ENCODE results near the gene PLD5.
"Not testable (repeated sequence)": the region's sequence is repeated elsewhere in the genome, so short reads cannot be mapped to it uniquely, and the experiment has no call there.

Gene PLD5

GRCh38 chr1:242100921-242101320 is 423.6 kb downstream of the PLD5 start:
- Histone ChIP-seq H3K9me3 (ENCODE audit: control insufficient read depth, insufficient read depth, low read depth, low read length) (no peaks in the 10 kb centered on the region), H3K4me3 (ENCODE audit: low read depth, low read length) (no peak overlapping the region), H3K9ac (ENCODE audit: low read length) (no peak overlapping the region), H3K36me3 (ENCODE audit: control insufficient read depth, insufficient read depth, low read length) (no peaks in the 10 kb centered on the region), H3K4me1 (ENCODE audit: control insufficient read depth, insufficient read depth, low read length) (no peaks in the 10 kb centered on the region), H3K27ac (ENCODE audit: low read depth, low read length) (no peak overlapping the region), H3K27me3 (ENCODE audit: control insufficient read depth, insufficient read depth, low read length) (no peaks in the 10 kb centered on the region)

DNA sequence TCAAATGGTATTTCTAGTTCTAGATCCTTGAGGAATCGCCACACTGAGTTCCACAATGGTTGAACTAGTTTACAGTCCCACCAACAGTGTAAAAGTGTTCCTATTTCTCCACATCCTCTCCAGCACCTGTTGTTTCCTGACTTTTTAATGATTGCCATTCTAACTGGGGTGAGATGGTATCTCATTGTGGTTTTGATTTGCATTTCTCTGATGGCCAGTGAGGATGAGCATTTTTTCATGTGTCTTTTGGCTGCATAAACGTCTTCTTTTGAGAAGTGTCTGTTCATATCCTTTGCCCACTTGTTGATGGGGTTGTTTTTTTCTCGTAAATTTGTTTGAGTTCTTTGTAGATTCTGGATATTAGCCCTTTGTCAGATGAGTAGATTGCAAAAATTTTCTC is 427.2 kb downstream of the PLD5 start:
- not testable (repeated sequence) for H3K27ac ChIP-seq (ENCODE audit: low read depth, low read length); H3K27me3 ChIP-seq (ENCODE audit: control insufficient read depth, insufficient read depth, low read length); H3K4me3 ChIP-seq (ENCODE audit: low read depth, low read length); H3K4me1 ChIP-seq (ENCODE audit: control insufficient read depth, insufficient read depth, low read length); H3K9ac ChIP-seq (ENCODE audit: low read length); H3K36me3 ChIP-seq (ENCODE audit: control insufficient read depth, insufficient read depth, low read length); H3K9me3 ChIP-seq (ENCODE audit: control insufficient read depth, insufficient read depth, low read depth, low read length)

DNA sequence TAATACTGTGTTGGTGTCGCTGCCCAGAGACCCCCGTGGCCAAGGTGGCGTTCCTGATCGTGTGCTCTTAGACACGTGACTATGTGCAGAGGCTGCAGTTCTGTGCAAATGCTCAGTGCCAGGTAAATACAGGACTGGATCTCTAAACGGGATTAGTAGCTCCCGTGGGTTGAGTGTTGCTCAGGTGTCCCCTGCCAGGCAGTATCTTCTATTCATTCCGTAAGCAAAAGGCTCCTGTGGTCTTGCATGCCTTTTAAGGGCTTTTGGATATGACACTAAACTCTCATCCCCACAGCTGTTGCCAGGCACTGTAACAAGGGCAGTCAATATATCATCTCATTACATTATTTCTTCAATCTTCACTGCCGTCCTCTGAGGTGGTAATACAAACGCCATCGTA is 431.4 kb downstream of the PLD5 start:
- H3K9ac ChIP-seq (ENCODE audit: low read length), result no peak overlapping the region
- H3K9me3 ChIP-seq (ENCODE audit: control insufficient read depth, insufficient read depth, low read depth, low read length), result no peaks in the 10 kb centered on the region
- H3K4me1 ChIP-seq (ENCODE audit: control insufficient read depth, insufficient read depth, low read length), result no peaks in the 10 kb centered on the region
- no peaks in the 10 kb centered on the region for H3K36me3 ChIP-seq (ENCODE audit: control insufficient read depth, insufficient read depth, low read length)
- H3K27ac ChIP-seq (ENCODE audit: low read depth, low read length), result no peak overlapping the region
- no peaks in the 10 kb centered on the region for H3K27me3 ChIP-seq (ENCODE audit: control insufficient read depth, insufficient read depth, low read length)
- H3K4me3 ChIP-seq (ENCODE audit: low read depth, low read length), result no peak overlapping the region

- H3K9me3 ChIP-seq (ENCODE audit: control insufficient read depth, insufficient read depth, low read depth, low read length), result no peaks in the 10 kb centered on the region
- no peaks in the 10 kb centered on the region for H3K27me3 ChIP-seq (ENCODE audit: control insufficient read depth, insufficient read depth, low read length)
Measured at GRCh38 chr1:242089911-242090310, 434.6 kb downstream of the PLD5 start.

DNA sequence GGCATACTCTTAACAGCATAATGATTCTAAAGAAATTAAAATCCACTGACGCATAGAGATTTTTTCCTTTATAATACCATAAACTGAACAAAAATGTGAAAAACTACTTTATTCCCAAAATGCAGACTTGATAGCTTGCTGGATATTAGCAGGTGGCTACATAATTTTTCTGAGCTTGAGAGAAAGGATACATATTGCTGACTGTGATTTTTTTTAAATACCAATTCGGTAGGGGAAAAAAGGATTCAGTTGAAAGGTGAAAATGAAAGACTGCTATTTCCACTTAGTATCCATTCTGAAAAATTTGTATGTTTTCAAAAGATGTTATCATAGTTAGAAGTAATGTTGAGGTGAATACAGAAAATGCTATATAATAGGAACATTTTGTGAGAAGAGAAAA is 435.6 kb downstream of the PLD5 start:
- Histone ChIP-seq H3K36me3 (ENCODE audit: control insufficient read depth, insufficient read depth, low read length) (no peaks in the 10 kb centered on the region), H3K27ac (ENCODE audit: low read depth, low read length) (no peak overlapping the region), H3K4me3 (ENCODE audit: low read depth, low read length) (no peak overlapping the region), H3K27me3 (ENCODE audit: control insufficient read depth, insufficient read depth, low read length) (no peaks in the 10 kb centered on the region), H3K9ac (ENCODE audit: low read length) (no peak overlapping the region), H3K4me1 (ENCODE audit: control insufficient read depth, insufficient read depth, low read length) (peaks cover 13% of the 10 kb centered on the region), H3K9me3 (ENCODE audit: control insufficient read depth, insufficient read depth, low read depth, low read length) (no peaks in the 10 kb centered on the region)

More at GRCh38 chr1:242089911-242090310, 434.6 kb downstream of the PLD5 start:
- H3K36me3 ChIP-seq (ENCODE audit: control insufficient read depth, insufficient read depth, low read length), result no peaks in the 10 kb centered on the region
- H3K9ac ChIP-seq (ENCODE audit: low read length), result no peak overlapping the region
- H3K4me3 ChIP-seq (ENCODE audit: low read depth, low read length), result no peak overlapping the region
- H3K4me1 ChIP-seq (ENCODE audit: control insufficient read depth, insufficient read depth, low read length), result peaks cover 13% of the 10 kb centered on the region
- H3K27ac ChIP-seq (ENCODE audit: low read depth, low read length), result no peak overlapping the region

GRCh38 chr1:242086706-242087105 is 437.8 kb downstream of the PLD5 start:
- no peak overlapping the region for H3K9ac ChIP-seq (ENCODE audit: low read length)
- no peaks in the 10 kb centered on the region for H3K36me3 ChIP-seq (ENCODE audit: control insufficient read depth, insufficient read depth, low read length)
- H3K27ac ChIP-seq (ENCODE audit: low read depth, low read length), result no peak overlapping the region
- H3K4me3 ChIP-seq (ENCODE audit: low read depth, low read length), result no peak overlapping the region
- H3K27me3 ChIP-seq (ENCODE audit: control insufficient read depth, insufficient read depth, low read length), result no peaks in the 10 kb centered on the region
- H3K9me3 ChIP-seq (ENCODE audit: control insufficient read depth, insufficient read depth, low read depth, low read length), result no peaks in the 10 kb centered on the region
- H3K4me1 ChIP-seq (ENCODE audit: control insufficient read depth, insufficient read depth, low read length), result peaks cover 13% of the 10 kb centered on the region

GRCh38 chr1:242086093-242086492 is 438.4 kb downstream of the PLD5 start:
- Histone ChIP-seq H3K4me3 (ENCODE audit: low read depth, low read length) (no peak overlapping the region), H3K27ac (ENCODE audit: low read depth, low read length) (no peak overlapping the region), H3K4me1 (ENCODE audit: control insufficient read depth, insufficient read depth, low read length) (peaks cover 13% of the 10 kb centered on the region), H3K27me3 (ENCODE audit: control insufficient read depth, insufficient read depth, low read length) (no peaks in the 10 kb centered on the region), H3K9me3 (ENCODE audit: control insufficient read depth, insufficient read depth, low read depth, low read length) (no peaks in the 10 kb centered on the region), H3K36me3 (ENCODE audit: control insufficient read depth, insufficient read depth, low read length) (no peaks in the 10 kb centered on the region), H3K9ac (ENCODE audit: low read length) (no peak overlapping the region)

DNA sequence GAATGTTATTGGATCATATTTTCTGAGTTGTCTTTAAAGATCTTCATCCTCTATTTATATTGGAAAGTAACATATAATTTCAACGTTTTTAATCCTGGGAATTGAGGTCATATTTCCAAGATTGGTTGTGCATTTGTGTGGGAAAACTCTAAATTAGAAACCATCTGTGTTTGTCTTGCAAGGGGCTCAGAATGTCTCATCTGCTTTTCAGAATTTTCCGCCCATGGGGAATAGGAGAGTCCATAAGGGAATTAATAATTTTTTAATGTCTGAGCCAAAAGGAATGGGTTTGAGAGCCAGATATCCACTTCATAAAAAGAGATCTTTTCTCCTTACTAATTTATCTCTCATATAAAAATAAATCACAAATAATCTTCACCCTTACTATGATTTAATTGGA is 440.8 kb downstream of the PLD5 start:
- H3K27me3 ChIP-seq (ENCODE audit: control insufficient read depth, insufficient read depth, low read length), result no peaks in the 10 kb centered on the region

GRCh38 chr1:242081446-242081845 is 443.1 kb downstream of the PLD5 start:
- H3K4me1 ChIP-seq (ENCODE audit: control insufficient read depth, insufficient read depth, low read length), result peaks cover 9% of the 10 kb centered on the region
- no peaks in the 10 kb centered on the region for H3K27me3 ChIP-seq (ENCODE audit: control insufficient read depth, insufficient read depth, low read length)
- H3K9ac ChIP-seq (ENCODE audit: low read length), result no peak overlapping the region
- no peak overlapping the region for H3K4me3 ChIP-seq (ENCODE audit: low read depth, low read length)
- no peaks in the 10 kb centered on the region for H3K9me3 ChIP-seq (ENCODE audit: control insufficient read depth, insufficient read depth, low read depth, low read length)
- no peaks in the 10 kb centered on the region for H3K36me3 ChIP-seq (ENCODE audit: control insufficient read depth, insufficient read depth, low read length)
- no peak overlapping the region for H3K27ac ChIP-seq (ENCODE audit: low read depth, low read length)

More for the DNA sequence above, 440.8 kb downstream of the PLD5 start:
- H3K36me3 ChIP-seq (ENCODE audit: control insufficient read depth, insufficient read depth, low read length), result no peaks in the 10 kb centered on the region
- no peaks in the 10 kb centered on the region for H3K9me3 ChIP-seq (ENCODE audit: control insufficient read depth, insufficient read depth, low read depth, low read length)
- no peak overlapping the region for H3K4me3 ChIP-seq (ENCODE audit: low read depth, low read length)
- H3K4me1 ChIP-seq (ENCODE audit: control insufficient read depth, insufficient read depth, low read length), result peaks cover 13% of the 10 kb centered on the region
- H3K27ac ChIP-seq (ENCODE audit: low read depth, low read length), result no peak overlapping the region
- no peak overlapping the region for H3K9ac ChIP-seq (ENCODE audit: low read length)

GRCh38 chr1:242065813-242066212 is 458.7 kb downstream of the PLD5 start:
- H3K27me3 ChIP-seq (ENCODE audit: control insufficient read depth, insufficient read depth, low read length), result no peaks in the 10 kb centered on the region
- H3K27ac ChIP-seq (ENCODE audit: low read depth, low read length), result no peak overlapping the region

GRCh38 chr1:242062271-242062670 is 462.2 kb downstream of the PLD5 start:
- no peaks in the 10 kb centered on the region for H3K36me3 ChIP-seq (ENCODE audit: control insufficient read depth, insufficient read depth, low read length)
- H3K4me3 ChIP-seq (ENCODE audit: low read depth, low read length), result no peak overlapping the region
- H3K4me1 ChIP-seq (ENCODE audit: control insufficient read depth, insufficient read depth, low read length), result no peaks in the 10 kb centered on the region
- no peaks in the 10 kb centered on the region for H3K9me3 ChIP-seq (ENCODE audit: control insufficient read depth, insufficient read depth, low read depth, low read length)
- H3K9ac ChIP-seq (ENCODE audit: low read length), result no peak overlapping the region
- H3K27ac ChIP-seq (ENCODE audit: low read depth, low read length), result no peak overlapping the region
- H3K27me3 ChIP-seq (ENCODE audit: control insufficient read depth, insufficient read depth, low read length), result no peaks in the 10 kb centered on the region

More at GRCh38 chr1:242065813-242066212, 458.7 kb downstream of the PLD5 start:
- no peak overlapping the region for H3K9ac ChIP-seq (ENCODE audit: low read length)
- no peak overlapping the region for H3K4me3 ChIP-seq (ENCODE audit: low read depth, low read length)
- no peaks in the 10 kb centered on the region for H3K9me3 ChIP-seq (ENCODE audit: control insufficient read depth, insufficient read depth, low read depth, low read length)
- no peaks in the 10 kb centered on the region for H3K36me3 ChIP-seq (ENCODE audit: control insufficient read depth, insufficient read depth, low read length)
- H3K4me1 ChIP-seq (ENCODE audit: control insufficient read depth, insufficient read depth, low read length), result no peaks in the 10 kb centered on the region

DNA sequence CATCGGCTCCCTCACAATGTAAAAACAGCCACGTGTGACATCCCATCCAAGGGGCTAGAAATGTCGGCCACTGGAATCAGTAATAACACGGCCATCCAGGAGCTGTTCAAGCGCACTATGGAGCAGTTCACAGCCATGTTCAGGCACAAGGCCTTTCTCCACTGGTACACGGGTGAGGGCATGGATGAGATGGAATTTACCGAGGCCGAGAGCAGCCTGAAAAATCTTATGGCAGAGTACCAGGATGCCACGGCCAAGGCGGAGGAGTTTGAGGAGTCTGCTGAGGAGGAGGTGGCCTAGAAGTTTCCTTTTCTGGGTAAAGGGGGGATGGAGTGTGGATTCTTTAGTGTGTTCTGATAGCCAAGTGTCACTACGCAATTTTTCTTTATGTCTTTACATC is 464.5 kb downstream of the PLD5 start:
- Histone ChIP-seq H3K27me3 (ENCODE audit: control insufficient read depth, insufficient read depth, low read length) (no peaks in the 10 kb centered on the region), H3K4me3 (ENCODE audit: low read depth, low read length) (no peak overlapping the region), H3K9me3 (ENCODE audit: control insufficient read depth, insufficient read depth, low read depth, low read length) (no peaks in the 10 kb centered on the region), H3K27ac (ENCODE audit: low read depth, low read length) (no peak overlapping the region), H3K4me1 (ENCODE audit: control insufficient read depth, insufficient read depth, low read length) (peaks cover 5% of the 10 kb centered on the region; the same call in 1 of the 2 replicates), H3K36me3 (ENCODE audit: control insufficient read depth, insufficient read depth, low read length) (no peaks in the 10 kb centered on the region), H3K9ac (ENCODE audit: low read length) (no peak overlapping the region)

Measured in HUES6 (cell line).